Brain microvascular endothelial cell (primary cell): ENCODE data around the gene CSF2RB.

ENCODE experiments used
- DNase-seq: peaks from one replicate; pipeline ENCODE4 v3.0.0-alpha.2; 2020
- H3K27ac ChIP-seq: fragments of 250-450 bp; sonication (Bioruptor Pico); 2 replicates; pipeline ENCODE4 v1.5.1; 2020; ENCODE audit warnings: mild to moderate bottlenecking, moderate library complexity
- H3K27me3 ChIP-seq: fragments of 250-450 bp; sonication (Bioruptor Pico); replicated peaks from 2 replicates; pipeline ENCODE4 v1.5.1; 2020; ENCODE audit warnings: mild to moderate bottlenecking
- H3K36me3 ChIP-seq: fragments of 250-450 bp; sonication (Bioruptor Pico); replicated peaks from 2 replicates; pipeline ENCODE4 v1.5.1; 2020; ENCODE audit warnings: mild to moderate bottlenecking
- H3K4me3 ChIP-seq: 2 replicates; pipeline ENCODE4 v1.5.1; 2011; ENCODE audit warnings: low read depth, mild to moderate bottlenecking, control low read depth, low read length, moderate library complexity
- in situ Hi-C: cut with HindIII; loops from 2 replicates; pipeline ENCODE4 v1.10.0; 2017; ENCODE audit warnings: low sequenced_read_pairs, low pct_ligation_motif_present
- TF ChIP-seq, protein P1 (sequence below): IDR thresholded peaks from 2 replicates; pipeline ENCODE4 v1.5.1; 2011; ENCODE audit warnings: low read depth, mild to moderate bottlenecking, moderate library complexity, low read length, control low read depth, inconsistent platforms; ENCODE audit errors: missing control alignments

CSF2RB gene

GRCh38 chr22:36979016-36979910, 65.8 kb downstream of the CSF2RB start:
- Histone ChIP-seq H3K27me3 (no peaks in the 10 kb centered on the region), H3K36me3 (no peaks in the 10 kb centered on the region), H3K27ac (no peak overlapping the region), H3K4me3 (no peak overlapping the region)
- TF ChIP-seq, protein P1, sequence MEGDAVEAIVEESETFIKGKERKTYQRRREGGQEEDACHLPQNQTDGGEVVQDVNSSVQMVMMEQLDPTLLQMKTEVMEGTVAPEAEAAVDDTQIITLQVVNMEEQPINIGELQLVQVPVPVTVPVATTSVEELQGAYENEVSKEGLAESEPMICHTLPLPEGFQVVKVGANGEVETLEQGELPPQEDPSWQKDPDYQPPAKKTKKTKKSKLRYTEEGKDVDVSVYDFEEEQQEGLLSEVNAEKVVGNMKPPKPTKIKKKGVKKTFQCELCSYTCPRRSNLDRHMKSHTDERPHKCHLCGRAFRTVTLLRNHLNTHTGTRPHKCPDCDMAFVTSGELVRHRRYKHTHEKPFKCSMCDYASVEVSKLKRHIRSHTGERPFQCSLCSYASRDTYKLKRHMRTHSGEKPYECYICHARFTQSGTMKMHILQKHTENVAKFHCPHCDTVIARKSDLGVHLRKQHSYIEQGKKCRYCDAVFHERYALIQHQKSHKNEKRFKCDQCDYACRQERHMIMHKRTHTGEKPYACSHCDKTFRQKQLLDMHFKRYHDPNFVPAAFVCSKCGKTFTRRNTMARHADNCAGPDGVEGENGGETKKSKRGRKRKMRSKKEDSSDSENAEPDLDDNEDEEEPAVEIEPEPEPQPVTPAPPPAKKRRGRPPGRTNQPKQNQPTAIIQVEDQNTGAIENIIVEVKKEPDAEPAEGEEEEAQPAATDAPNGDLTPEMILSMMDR: no peak
- DNase-seq: no peak
- in situ Hi-C loops: no loop called here

DNA sequence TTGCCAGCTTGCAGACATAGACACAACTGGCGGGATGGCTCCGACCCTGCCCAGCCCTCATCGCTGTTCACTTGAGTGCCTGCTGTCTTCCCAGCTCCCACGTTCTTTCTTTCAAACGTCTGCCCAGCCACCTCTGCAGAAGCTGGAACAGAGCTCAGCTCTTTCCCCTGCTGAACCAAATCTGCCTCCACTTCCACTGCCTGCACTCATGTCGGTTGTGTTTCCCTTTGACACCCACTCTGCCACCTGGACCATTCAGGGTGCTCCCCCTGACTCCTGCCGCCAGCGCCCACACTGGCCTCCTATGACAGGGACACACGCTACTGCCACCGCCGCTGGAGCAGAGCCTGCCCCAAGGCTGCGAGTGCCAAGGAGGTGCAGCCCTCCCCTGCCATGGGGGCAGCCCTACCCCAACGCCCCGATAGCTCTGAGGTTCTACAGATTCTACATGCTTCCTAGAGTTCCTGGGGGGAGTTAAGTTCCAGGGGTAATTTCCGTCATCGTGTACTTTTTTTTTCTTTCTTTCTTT, 67.9 kb downstream of the CSF2RB start:
- H3K36me3 ChIP-seq: no peaks in the 10 kb centered on the region
- no peak for DNase-seq
- H3K4me3 ChIP-seq: no peak overlapping the region
- H3K27me3 ChIP-seq: no peaks in the 10 kb centered on the region
- in situ Hi-C loops: no loop called here
- TF ChIP-seq, protein P1: no peak
- no peak overlapping the region for H3K27ac ChIP-seq

- Histone ChIP-seq H3K4me3 (no peak overlapping the region), H3K36me3 (no peaks in the 10 kb centered on the region), H3K27me3 (no peaks in the 10 kb centered on the region), H3K27ac (no peak overlapping the region)
- in situ Hi-C loops: no loop called here
- no peak for DNase-seq
- TF ChIP-seq, protein P1: peak; percentile 27
These were observed 68.7 kb downstream of the CSF2RB start for GRCh38 chr22:36982136-36982535.

GRCh38 chr22:36985211-36985889, 71.9 kb downstream of the CSF2RB start:
- H3K27me3 ChIP-seq: no peaks in the 10 kb centered on the region
- in situ Hi-C loops: no loop called here
- TF ChIP-seq, protein P1: no peak
- no peak overlapping the region for H3K4me3 ChIP-seq
- no peak for DNase-seq
- H3K36me3 ChIP-seq: no peaks in the 10 kb centered on the region
- no peak overlapping the region for H3K27ac ChIP-seq

- Histone ChIP-seq H3K27me3 (no peaks in the 10 kb centered on the region), H3K27ac (no peak overlapping the region), H3K36me3 (no peaks in the 10 kb centered on the region), H3K4me3 (no peak overlapping the region)
- TF ChIP-seq, protein P1: peak; percentile 76
- no peak for DNase-seq
- in situ Hi-C loops: no loop called here
These were observed 72.9 kb downstream of the CSF2RB start for GRCh38 chr22:36986242-36986821.
